DMS79 treated with DMSO at 0.1 percent for 48 hours (cell line): ENCODE results near the gene DYSF.
"Not testable (repeated sequence)": the region's sequence is repeated elsewhere in the genome, so short reads cannot be mapped to it uniquely, and the experiment has no call there.

ENCODE experiments used
- DNase-seq: peaks from one replicate; lab custom pipeline; 2025; lab: John Stamatoyannopoulos, UW

DYSF gene

DNA sequence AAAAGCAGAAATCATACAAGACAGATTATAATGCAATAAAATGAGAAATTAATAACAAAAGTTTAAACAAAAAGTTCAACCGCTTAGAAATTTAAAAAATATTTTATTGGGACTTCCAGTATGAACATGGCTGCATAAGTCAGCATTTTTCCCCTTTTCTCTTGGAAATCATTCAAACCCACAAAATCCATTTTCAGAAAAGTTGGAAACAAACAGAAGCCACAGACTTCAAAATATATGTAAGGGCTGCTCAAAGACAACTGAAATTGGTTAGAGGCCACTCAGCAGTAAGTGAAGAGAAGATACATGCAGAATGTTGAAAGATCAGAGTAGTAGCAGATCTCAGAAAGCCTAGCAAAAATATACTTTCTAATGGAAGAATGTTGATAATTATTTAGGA is 194.0 kb downstream of the DYSF start:
- DNase-seq: no peak

DNA sequence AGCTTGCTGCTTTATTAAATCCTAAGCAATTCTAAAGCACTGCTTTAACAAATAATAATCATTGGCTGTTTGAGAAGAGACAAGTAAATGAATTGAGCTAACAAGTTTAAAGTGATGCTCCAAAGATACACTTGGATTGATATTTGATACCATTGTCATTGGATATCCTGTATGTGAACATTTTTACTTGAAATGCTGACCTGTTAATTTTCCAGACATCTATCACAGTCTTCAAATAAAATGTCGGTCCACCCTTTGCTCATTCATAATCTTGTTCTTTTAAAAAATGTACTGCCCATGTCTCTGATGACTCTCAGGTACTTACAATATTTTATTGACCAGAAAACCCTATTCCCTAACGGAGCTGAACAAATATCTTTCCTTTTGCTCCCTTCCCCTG is 202.1 kb downstream of the DYSF start:
- DNase-seq: no peak

DNA sequence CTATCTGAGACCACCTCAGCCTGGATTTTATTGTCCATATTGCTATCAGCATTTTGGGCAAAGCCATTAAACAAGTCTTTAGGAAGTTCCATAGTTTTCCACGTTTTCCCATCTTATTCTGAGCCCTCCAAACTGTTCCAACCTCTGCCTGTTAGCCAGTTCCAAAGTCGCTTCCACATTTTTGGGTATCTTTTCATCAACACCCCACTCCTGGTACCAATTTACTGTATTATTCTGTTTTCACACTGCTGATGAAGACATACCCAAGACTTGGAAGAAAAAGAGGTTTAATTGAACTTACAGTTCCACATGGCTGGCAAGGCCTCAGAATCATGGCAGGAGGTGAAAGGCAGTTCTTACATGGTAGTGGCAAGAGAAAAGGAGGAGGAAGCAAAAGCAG is 204.9 kb downstream of the DYSF start:
- DNase-seq: not testable (repeated sequence)

DNA sequence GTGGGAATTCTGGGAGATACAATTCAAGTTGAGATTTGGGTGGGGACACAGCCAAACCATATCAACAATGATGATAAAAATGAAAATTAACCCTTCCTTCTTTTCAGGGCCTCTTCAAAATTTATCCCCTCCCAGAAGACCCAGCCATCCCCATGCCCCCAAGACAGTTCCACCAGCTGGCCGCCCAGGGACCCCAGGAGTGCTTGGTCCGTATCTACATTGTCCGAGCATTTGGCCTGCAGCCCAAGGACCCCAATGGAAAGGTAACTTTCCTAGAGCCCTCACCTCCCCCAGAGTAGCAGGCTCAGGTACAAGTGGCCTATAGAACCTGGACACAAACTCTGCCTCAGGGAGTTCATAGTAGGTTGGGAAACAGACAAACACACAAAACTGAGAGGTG is 205.4 kb downstream of the DYSF start:
- no peak for DNase-seq

DNA sequence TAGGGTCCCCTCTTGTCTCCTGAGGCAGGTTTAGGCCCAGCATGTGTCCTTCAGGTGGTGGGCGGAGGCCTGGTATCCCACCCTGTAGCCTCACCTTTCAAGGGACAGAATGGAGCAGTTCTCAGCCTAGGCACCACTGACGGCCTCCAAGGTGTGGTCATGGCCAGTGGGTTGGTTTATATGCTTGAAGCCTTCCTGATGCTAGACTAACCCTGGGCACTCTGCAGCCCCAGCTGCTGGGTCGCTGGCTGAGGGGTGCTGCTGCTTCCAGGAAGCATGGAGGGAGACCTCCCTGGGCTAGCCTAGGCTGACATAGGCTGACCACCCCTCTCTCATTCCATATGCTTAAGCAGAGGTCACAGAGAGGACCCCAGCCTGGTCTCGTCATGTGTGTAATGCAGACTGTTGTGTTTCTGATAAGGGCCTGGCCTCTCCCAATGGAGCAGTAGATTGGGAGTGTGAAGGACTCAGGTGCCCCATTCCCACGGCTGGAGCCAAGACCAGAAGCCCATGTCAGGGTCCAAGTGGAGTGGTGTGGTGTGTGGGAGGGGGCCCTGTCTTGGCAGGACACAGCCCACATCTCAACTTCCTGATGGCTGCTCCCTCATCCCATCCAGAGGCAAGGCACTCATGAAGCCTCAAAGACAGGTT is 206.6 kb downstream of the DYSF start:
- no peak for DNase-seq

- DNase-seq: no peak
These were observed 208.4 kb downstream of the DYSF start for GRCh38 chr2:71661782-71662181.

DNA sequence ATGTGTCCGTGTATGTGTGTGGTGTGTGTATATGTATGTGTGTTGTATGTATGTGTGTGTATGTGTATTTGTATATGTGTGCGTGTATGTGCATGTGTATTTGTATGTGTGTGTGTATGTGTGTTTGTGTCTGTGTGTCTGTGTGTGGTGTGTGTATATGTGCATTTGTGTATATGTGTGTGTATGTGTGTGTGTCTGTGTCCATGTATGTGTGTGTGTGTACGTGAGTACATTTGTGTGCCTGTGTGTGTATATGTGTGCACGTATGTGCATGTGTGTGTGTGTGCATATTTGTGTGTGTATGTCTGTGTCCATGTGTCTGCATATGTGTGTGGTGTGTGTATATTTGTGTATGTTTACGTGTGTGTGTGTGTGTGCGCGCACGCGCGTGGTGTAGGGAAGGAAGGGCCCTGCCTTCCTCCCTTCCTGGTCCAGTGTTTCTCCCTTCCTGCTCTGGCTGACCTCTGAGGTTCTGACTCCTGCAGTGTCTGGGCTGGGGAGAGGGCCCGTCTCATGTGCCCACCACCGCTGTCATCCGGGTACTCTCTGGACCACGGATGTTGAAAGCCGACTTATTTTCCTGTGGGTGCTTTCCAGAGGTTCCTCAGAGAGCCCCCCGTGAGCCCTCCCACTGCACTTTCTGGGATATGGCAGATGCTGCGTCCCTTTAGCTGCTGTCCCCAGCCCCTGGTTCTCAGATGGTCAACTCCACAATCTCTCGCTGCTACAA is 209.5 kb downstream of the DYSF start:
- no peak for DNase-seq

DNA sequence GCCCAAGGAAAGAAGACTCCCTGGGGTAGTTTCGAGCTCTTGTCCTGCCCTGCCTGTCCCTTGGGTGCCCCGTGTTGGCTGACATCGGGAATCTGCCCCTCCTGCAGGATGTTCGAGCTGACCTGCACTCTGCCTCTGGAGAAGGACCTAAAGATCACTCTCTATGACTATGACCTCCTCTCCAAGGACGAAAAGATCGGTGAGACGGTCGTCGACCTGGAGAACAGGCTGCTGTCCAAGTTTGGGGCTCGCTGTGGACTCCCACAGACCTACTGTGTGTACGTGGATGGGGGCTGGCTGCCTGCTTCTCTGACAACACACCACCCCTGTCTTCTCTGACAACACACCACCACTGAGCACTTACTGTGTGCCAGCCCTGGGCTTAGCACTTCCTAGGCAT is 210.8 kb downstream of the DYSF start:
- no peak for DNase-seq

GRCh38 chr2:71665168-71666093 is 212.1 kb downstream of the DYSF start:
- DNase-seq: no peak

DNA sequence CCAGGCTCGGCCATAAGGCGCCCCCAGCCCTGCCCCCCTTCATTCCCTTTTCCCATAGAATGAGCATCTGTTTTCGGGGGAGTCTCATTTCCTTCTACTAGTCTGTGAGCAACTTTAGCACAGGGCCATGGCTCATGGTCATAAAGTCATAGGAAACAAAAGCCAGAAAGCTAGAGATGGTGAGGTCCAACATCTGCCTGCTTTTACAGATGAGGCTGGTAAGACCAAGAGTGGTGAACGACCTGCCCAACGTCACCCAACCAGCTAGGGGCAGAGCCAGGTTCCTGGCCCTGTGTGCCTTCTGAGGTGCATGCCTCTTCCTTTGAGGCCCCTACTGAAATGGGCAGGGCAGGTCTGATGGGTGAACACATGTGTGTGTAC is 212.7 kb downstream of the DYSF start:
- no peak for DNase-seq

- no peak for DNase-seq
These were observed 214.2 kb downstream of the DYSF start for GRCh38 chr2:71667256-71668182.

- DNase-seq: no peak
These were observed 215.1 kb downstream of the DYSF start for GRCh38 chr2:71668326-71669057.

GRCh38 chr2:71669058-71669456 is 215.7 kb downstream of the DYSF start:
- no peak for DNase-seq

DNA sequence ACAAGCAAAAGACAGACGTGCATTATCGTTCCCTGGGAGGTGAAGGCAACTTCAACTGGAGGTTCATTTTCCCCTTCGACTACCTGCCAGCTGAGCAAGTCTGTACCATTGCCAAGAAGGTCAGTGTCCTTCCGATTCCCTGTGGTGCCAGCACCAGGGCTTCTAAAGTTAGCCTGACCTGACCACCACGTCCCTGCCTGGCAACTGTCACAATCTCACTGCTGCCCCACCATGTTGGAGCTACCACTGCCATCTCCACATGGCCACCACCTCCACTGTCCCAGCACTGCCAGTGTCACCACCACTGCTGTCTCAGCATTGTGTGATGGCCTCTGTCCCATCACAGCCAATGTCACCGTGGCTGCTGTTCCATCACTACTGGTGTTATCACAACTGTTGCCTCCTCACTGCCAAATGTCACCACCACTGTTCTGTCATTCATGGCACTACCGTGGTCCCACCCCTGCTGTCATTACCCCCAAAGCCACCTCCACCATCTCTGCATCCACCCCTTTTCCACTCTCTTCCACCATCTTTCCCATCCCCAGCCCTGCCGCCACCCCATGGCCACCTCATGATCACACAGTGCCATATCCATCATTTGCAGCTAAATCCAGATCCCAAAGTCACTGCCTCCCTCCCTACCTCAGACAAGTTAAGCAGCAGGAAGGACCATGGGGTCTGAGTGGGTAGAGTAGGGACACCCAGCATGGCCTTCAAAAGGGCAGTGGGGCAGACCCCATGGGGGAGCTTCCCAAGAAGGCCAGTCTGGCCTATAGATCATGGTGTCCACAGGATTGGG is 216.5 kb downstream of the DYSF start:
- no peak for DNase-seq

DNA sequence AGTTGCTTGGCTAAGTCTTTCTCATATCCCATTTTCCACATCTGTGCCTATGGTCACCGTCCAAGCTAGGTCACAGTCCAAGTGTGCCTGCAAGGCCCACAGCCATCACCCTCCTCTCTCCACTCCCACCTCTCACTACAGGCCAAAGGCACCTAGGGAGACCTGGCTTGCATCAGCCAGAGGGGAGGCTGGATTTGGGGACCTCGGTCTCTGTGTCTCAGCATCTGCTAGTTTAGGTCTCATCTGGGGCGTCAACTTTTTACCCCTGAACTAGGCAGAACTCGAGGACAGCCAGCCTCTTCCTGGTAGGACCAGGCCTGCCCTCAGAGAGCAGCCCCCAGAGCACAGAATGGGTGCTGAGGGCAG is 217.1 kb downstream of the DYSF start:
- no peak for DNase-seq

DNA sequence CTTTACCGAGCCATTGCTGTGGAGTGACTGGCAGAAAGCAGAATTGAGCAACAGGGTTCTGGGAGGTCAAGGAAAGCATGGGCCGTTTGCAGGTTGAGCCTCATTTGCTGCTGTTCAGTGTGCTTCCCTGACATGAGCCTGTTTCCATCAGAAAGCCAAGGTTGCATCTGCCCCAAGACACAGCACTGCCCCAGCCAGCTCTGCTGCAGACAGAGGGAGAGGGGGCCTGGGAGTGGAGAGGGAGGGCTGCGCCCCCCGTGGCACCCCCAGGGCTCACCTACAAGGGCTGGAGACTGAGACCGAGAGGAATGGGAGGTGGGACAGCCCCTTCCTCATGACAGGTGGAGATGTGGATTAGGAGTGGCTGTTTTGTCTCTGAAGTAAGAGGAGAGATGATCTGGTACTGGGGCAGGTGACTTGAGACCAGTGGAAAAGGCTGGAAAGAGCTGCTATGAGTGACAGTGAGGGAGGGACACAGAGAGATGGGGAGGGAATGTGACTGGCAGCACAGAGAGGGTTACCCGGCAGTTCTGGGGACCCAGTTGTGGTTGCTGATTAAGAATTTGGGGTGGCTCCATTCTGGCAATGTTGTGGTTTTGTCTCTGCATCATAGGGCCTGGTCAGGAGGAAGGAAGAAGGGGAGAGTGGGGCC is 218.0 kb downstream of the DYSF start:
- DNase-seq: no peak

GRCh38 chr2:71671895-71672825 is 218.8 kb downstream of the DYSF start:
- no peak for DNase-seq
